HL-60 (cell line): ENCODE data around the gene SLC30A1.

Source experiments
- DNase-seq, 2 experiments: peaks; one replicate each; pipeline ENCODE4 v3.0.0-alpha.2; 2010 to 2020; ENCODE audit warnings: low read depth in 1 of 2, low spot score in 1 of 2
- H3K27ac ChIP-seq: fragments of 250-450 bp; sonication (Bioruptor Pico); replicated peaks from 2 replicates; pipeline ENCODE4 v1.5.1; 2020; ENCODE audit warnings: mild to moderate bottlenecking, moderate library complexity
- H3K27me3 ChIP-seq: fragments of 250-450 bp; sonication (Bioruptor Pico); 2 replicates; pipeline ENCODE4 v1.5.1; 2021; ENCODE audit warnings: mild to moderate bottlenecking, moderate library complexity; ENCODE audit not compliant: insufficient read depth, poor library complexity, severe bottlenecking
- H3K4me3 ChIP-seq: replicated peaks from 2 replicates; pipeline ENCODE4 v1.5.1; 2011; ENCODE audit warnings: mild to moderate bottlenecking, control low read depth, low read length; ENCODE audit not compliant: insufficient read depth
- GABPA ChIP-seq: IDR thresholded peaks from 2 replicates; pipeline ENCODE4 v1.6.1; 2012; ENCODE audit warnings: low read depth
- POLR2AphosphoS5 ChIP-seq: IDR thresholded peaks from 2 replicates; pipeline ENCODE4 v1.6.1; 2012; ENCODE audit warnings: low read depth
- REST ChIP-seq: IDR thresholded peaks from 2 replicates; pipeline ENCODE4 v1.6.1; 2012; ENCODE audit warnings: low read depth; ENCODE audit not compliant: insufficient replicate concordance
- SPI1 ChIP-seq: IDR thresholded peaks from 2 replicates; pipeline ENCODE4 v1.6.1; 2012; ENCODE audit warnings: low read depth, mild to moderate bottlenecking, borderline replicate concordance
- TF ChIP-seq, protein P1 (sequence below): IDR thresholded peaks from one replicate; pipeline ENCODE4 v1.5.1; 2011; ENCODE audit warnings: low read length, control low read depth, inconsistent platforms; ENCODE audit not compliant: insufficient read depth

Gene SLC30A1

GRCh38 chr1:211601159-211601558 lies 22.2 kb upstream of the SLC30A1 start:
- TF ChIP-seq SPI1: no peak
- TF ChIP-seq POLR2AphosphoS5: no peak
- TF ChIP-seq GABPA: no peak
- TF ChIP-seq REST: no peak
- TF ChIP-seq, protein P1, sequence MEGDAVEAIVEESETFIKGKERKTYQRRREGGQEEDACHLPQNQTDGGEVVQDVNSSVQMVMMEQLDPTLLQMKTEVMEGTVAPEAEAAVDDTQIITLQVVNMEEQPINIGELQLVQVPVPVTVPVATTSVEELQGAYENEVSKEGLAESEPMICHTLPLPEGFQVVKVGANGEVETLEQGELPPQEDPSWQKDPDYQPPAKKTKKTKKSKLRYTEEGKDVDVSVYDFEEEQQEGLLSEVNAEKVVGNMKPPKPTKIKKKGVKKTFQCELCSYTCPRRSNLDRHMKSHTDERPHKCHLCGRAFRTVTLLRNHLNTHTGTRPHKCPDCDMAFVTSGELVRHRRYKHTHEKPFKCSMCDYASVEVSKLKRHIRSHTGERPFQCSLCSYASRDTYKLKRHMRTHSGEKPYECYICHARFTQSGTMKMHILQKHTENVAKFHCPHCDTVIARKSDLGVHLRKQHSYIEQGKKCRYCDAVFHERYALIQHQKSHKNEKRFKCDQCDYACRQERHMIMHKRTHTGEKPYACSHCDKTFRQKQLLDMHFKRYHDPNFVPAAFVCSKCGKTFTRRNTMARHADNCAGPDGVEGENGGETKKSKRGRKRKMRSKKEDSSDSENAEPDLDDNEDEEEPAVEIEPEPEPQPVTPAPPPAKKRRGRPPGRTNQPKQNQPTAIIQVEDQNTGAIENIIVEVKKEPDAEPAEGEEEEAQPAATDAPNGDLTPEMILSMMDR: no peak
- no peak for DNase-seq
- Histone ChIP-seq H3K27ac (no peak overlapping the region), H3K27me3 (no peaks in the 10 kb centered on the region), H3K4me3 (no peak overlapping the region)

GRCh38 chr1:211599250-211599649 lies 20.3 kb upstream of the SLC30A1 start:
- no peak for DNase-seq
- H3K27me3 ChIP-seq: no peaks in the 10 kb centered on the region
- no peak overlapping the region for H3K4me3 ChIP-seq
- TF ChIP-seq, protein P1: no peak
- TF ChIP-seq GABPA: no peak
- TF ChIP-seq SPI1: no peak
- TF ChIP-seq REST: no peak
- no peak for TF ChIP-seq POLR2AphosphoS5
- no peak overlapping the region for H3K27ac ChIP-seq

- TF ChIP-seq REST: no peak
- no peak for TF ChIP-seq SPI1
- TF ChIP-seq, protein P1: no peak
- no peak for TF ChIP-seq GABPA
- TF ChIP-seq POLR2AphosphoS5: no peak
- H3K4me3 ChIP-seq: no peak overlapping the region
- no peak overlapping the region for H3K27ac ChIP-seq
- no peak for DNase-seq
- H3K27me3 ChIP-seq: no peaks in the 10 kb centered on the region
Observed at GRCh38 chr1:211598514-211598913, 19.6 kb upstream of the SLC30A1 start.
